Measurements from ENCODE around the gene SMIM13. TPM values are rescaled to one million over a fixed set of nuclear protein-coding genes. Genes with fewer than 3 reads are reported as not detected.

SMIM13 gene
- total RNA-seq, 5 donors from 2014 or later (not counting 1 experiment from before 2014, with no cell fraction given), result 3.6 to 8.0 (median 5.3) TPM

- ATAC-seq (replicated peaks in 1 of 4), result no peak
- no peaks in the 10 kb centered on the region for H3K36me3 ChIP-seq (ENCODE audit: control insufficient read depth in 2 of 2, extremely low read depth in 1 of 2, insufficient read depth in 1 of 2, low read length in 1 of 2)
- peaks cover 2% of the 10 kb centered on the region for H3K9me3 ChIP-seq
- ChIA-PET POLR2A (no interaction called here), CTCF (no interaction called here)
- no CpG with 5 or more reads among the region's 1 CpG for WGBS (ENCODE audit: insufficient coverage)
- peaks cover 0 to 3% of the 10 kb centered on the region in 2 experiments for H3K4me1 ChIP-seq (ENCODE audit: control insufficient read depth in 1 of 2, extremely low read depth in 1 of 2, insufficient read depth in 2 of 2, low read length in 2 of 2)
- Mint-ChIP-seq H3K36me3 (no peaks in the 10 kb centered on the region), H3K9me3 (no peaks in the 10 kb centered on the region), H3K4me3 (no peak overlapping the region), H3K4me1 (peaks cover 6 to 14% (median 8%) of the 10 kb centered on the region in 3 donors), H3K27me3 (no peaks in the 10 kb centered on the region), H3K27ac (no peak overlapping the region)
- peaks cover 0 to under 1% of the 10 kb centered on the region in 2 experiments for H3K27me3 ChIP-seq (replicated peaks in 1 of 2; ENCODE audit: control insufficient read depth in 2 of 2, extremely low read depth in 1 of 2, insufficient read depth in 2 of 2, low read length in 1 of 2)
- no peak overlapping the region for H3K4me3 ChIP-seq (ENCODE audit: control insufficient read depth in 1 of 2, extremely low read depth in 1 of 2, low read length in 1 of 2)
- no peak for DNase-seq
- no peak overlapping the region for H3K27ac ChIP-seq (ENCODE audit: low read length)
These were observed 66.6 kb downstream of the SMIM13 start for GRCh38 chr6:11160199-11160598.

- Mint-ChIP-seq H3K27ac (no peak overlapping the region), H3K4me3 (no peak overlapping the region), H3K9me3 (no peaks in the 10 kb centered on the region), H3K36me3 (no peaks in the 10 kb centered on the region), H3K4me1 (peaks cover 8 to 14% (median 10%) of the 10 kb centered on the region in 3 donors), H3K27me3 (no peaks in the 10 kb centered on the region)
- Histone ChIP-seq H3K9me3 (peaks cover 2% of the 10 kb centered on the region), H3K4me3 (ENCODE audit: control insufficient read depth in 1 of 2, extremely low read depth in 1 of 2, low read length in 1 of 2) (no peak overlapping the region), H3K36me3 (ENCODE audit: control insufficient read depth in 2 of 2, extremely low read depth in 1 of 2, insufficient read depth in 1 of 2, low read length in 1 of 2) (no peaks in the 10 kb centered on the region), H3K4me1 (ENCODE audit: control insufficient read depth in 1 of 2, extremely low read depth in 1 of 2, insufficient read depth in 2 of 2, low read length in 2 of 2) (peaks cover 0 to 3% of the 10 kb centered on the region in 2 experiments), H3K27me3 (replicated peaks in 1 of 2; ENCODE audit: control insufficient read depth in 2 of 2, extremely low read depth in 1 of 2, insufficient read depth in 2 of 2, low read length in 1 of 2) (no peaks in the 10 kb centered on the region), H3K27ac (ENCODE audit: low read length) (no peak overlapping the region)
- DNase-seq (no peak), ATAC-seq (replicated peaks in 1 of 4) (no peak)
- CTCF ChIA-PET, result interaction anchor here in 1 of 2 donors (1.0 kb wide), 1 partner anchor 335 kb away, joined by 4 read pairs; no protein-coding TSS in a partner anchor
- POLR2A ChIA-PET, result no interaction called here
- 90% methylated on average over 7 of the region's 9 CpGs for WGBS (ENCODE audit: insufficient coverage)
These were observed 67.7 kb downstream of the SMIM13 start for GRCh38 chr6:11161031-11161956.

GRCh38 chr6:11162262-11162661 is 68.6 kb downstream of the SMIM13 start:
- Mint-ChIP-seq H3K9me3 (no peaks in the 10 kb centered on the region), H3K27ac (no peak overlapping the region), H3K36me3 (no peaks in the 10 kb centered on the region), H3K27me3 (no peaks in the 10 kb centered on the region), H3K4me1 (peaks cover 8 to 14% (median 10%) of the 10 kb centered on the region in 3 donors), H3K4me3 (no peak overlapping the region)
- POLR2A ChIA-PET, result no interaction called here
- 89% methylated on average over 2 of the region's 3 CpGs for WGBS (ENCODE audit: insufficient coverage)
- Histone ChIP-seq H3K4me3 (ENCODE audit: control insufficient read depth in 1 of 2, extremely low read depth in 1 of 2, low read length in 1 of 2) (no peak overlapping the region), H3K27ac (ENCODE audit: low read length) (no peak overlapping the region), H3K36me3 (ENCODE audit: control insufficient read depth in 2 of 2, extremely low read depth in 1 of 2, insufficient read depth in 1 of 2, low read length in 1 of 2) (no peaks in the 10 kb centered on the region), H3K4me1 (ENCODE audit: control insufficient read depth in 1 of 2, extremely low read depth in 1 of 2, insufficient read depth in 2 of 2, low read length in 2 of 2) (peaks cover 0 to 3% of the 10 kb centered on the region in 2 experiments), H3K27me3 (replicated peaks in 1 of 2; ENCODE audit: control insufficient read depth in 2 of 2, extremely low read depth in 1 of 2, insufficient read depth in 2 of 2, low read length in 1 of 2) (no peaks in the 10 kb centered on the region), H3K9me3 (no peaks in the 10 kb centered on the region)
- ATAC-seq (replicated peaks in 1 of 4) (no peak), DNase-seq (no peak)
- CTCF ChIA-PET, result interaction anchor here in 1 of 2 donors (0.5 kb wide), 1 partner anchor 1782 kb away, joined by 3 read pairs; no protein-coding TSS in a partner anchor

GRCh38 chr6:11163932-11164331 is 70.3 kb downstream of the SMIM13 start:
- H3K36me3 ChIP-seq (ENCODE audit: control insufficient read depth in 2 of 2, extremely low read depth in 1 of 2, insufficient read depth in 1 of 2, low read length in 1 of 2), result no peaks in the 10 kb centered on the region
- Mint-ChIP-seq H3K9me3 (no peaks in the 10 kb centered on the region), H3K36me3 (no peaks in the 10 kb centered on the region), H3K27ac (no peak overlapping the region), H3K4me1 (peaks cover 8 to 14% (median 10%) of the 10 kb centered on the region in 3 donors), H3K27me3 (no peaks in the 10 kb centered on the region), H3K4me3 (no peak overlapping the region)
- H3K27me3 ChIP-seq (replicated peaks in 1 of 2; ENCODE audit: control insufficient read depth in 2 of 2, extremely low read depth in 1 of 2, insufficient read depth in 2 of 2, low read length in 1 of 2), result no peaks in the 10 kb centered on the region
- no peak overlapping the region for H3K4me3 ChIP-seq (ENCODE audit: control insufficient read depth in 1 of 2, extremely low read depth in 1 of 2, low read length in 1 of 2)
- CTCF ChIA-PET, result no interaction called here
- POLR2A ChIA-PET, result no interaction called here
- DNase-seq (no peak), ATAC-seq (replicated peaks in 1 of 4) (no peak)
- peaks cover 0 to 3% of the 10 kb centered on the region in 2 experiments for H3K4me1 ChIP-seq (ENCODE audit: control insufficient read depth in 1 of 2, extremely low read depth in 1 of 2, insufficient read depth in 2 of 2, low read length in 2 of 2)
- H3K27ac ChIP-seq (ENCODE audit: low read length), result no peak overlapping the region
- WGBS (ENCODE audit: insufficient coverage), result no CpG with 5 or more reads among the region's 2 CpGs
- H3K9me3 ChIP-seq, result no peaks in the 10 kb centered on the region

GRCh38 chr6:11164717-11165646 is 71.3 kb downstream of the SMIM13 start:
- Histone ChIP-seq H3K9me3 (no peaks in the 10 kb centered on the region), H3K4me1 (ENCODE audit: control insufficient read depth in 1 of 2, extremely low read depth in 1 of 2, insufficient read depth in 2 of 2, low read length in 2 of 2) (peaks cover 0 to 3% of the 10 kb centered on the region in 2 experiments), H3K27me3 (replicated peaks in 1 of 2; ENCODE audit: control insufficient read depth in 2 of 2, extremely low read depth in 1 of 2, insufficient read depth in 2 of 2, low read length in 1 of 2) (no peaks in the 10 kb centered on the region), H3K36me3 (ENCODE audit: control insufficient read depth in 2 of 2, extremely low read depth in 1 of 2, insufficient read depth in 1 of 2, low read length in 1 of 2) (no peaks in the 10 kb centered on the region), H3K4me3 (ENCODE audit: control insufficient read depth in 1 of 2, extremely low read depth in 1 of 2, low read length in 1 of 2) (no peak overlapping the region), H3K27ac (ENCODE audit: low read length) (no peak overlapping the region)
- ATAC-seq (replicated peaks in 1 of 4) (no peak), DNase-seq (no peak)
- POLR2A ChIA-PET, result no interaction called here
- Mint-ChIP-seq H3K27ac (peak overlapping the region in 1 of 2 donors; percentile 11), H3K4me3 (no peak overlapping the region), H3K9me3 (no peaks in the 10 kb centered on the region), H3K36me3 (no peaks in the 10 kb centered on the region), H3K4me1 (peaks cover 8 to 14% (median 10%) of the 10 kb centered on the region in 3 donors), H3K27me3 (no peaks in the 10 kb centered on the region)
- 86% methylated on average over 16 of the region's 20 CpGs for WGBS (ENCODE audit: insufficient coverage)
- CTCF ChIA-PET, result no interaction called here

GRCh38 chr6:11166948-11167347 is 73.3 kb downstream of the SMIM13 start:
- peaks cover 10 to 14% (median 11%) of the 10 kb centered on the region in 3 donors for H3K4me1 Mint-ChIP-seq
- no peaks in the 10 kb centered on the region for H3K9me3 Mint-ChIP-seq
- H3K27me3 Mint-ChIP-seq, result no peaks in the 10 kb centered on the region
- no peaks in the 10 kb centered on the region for H3K36me3 ChIP-seq (ENCODE audit: control insufficient read depth in 2 of 2, extremely low read depth in 1 of 2, insufficient read depth in 1 of 2, low read length in 1 of 2)
- no peak for ATAC-seq (replicated peaks in 1 of 4)
- no peaks in the 10 kb centered on the region for H3K36me3 Mint-ChIP-seq
- peaks cover 0 to 3% of the 10 kb centered on the region in 2 experiments for H3K4me1 ChIP-seq (ENCODE audit: control insufficient read depth in 1 of 2, extremely low read depth in 1 of 2, insufficient read depth in 2 of 2, low read length in 2 of 2)
- H3K4me3 Mint-ChIP-seq, result no peak overlapping the region
- no peaks in the 10 kb centered on the region for H3K9me3 ChIP-seq
- POLR2A ChIA-PET, result interaction anchor here (0.6 to 0.7 kb wide), 2 partner anchors 162 to 255 kb away, joined by 3 to 4 read pairs; no protein-coding TSS in a partner anchor
- no peak for DNase-seq
- no peak overlapping the region for H3K4me3 ChIP-seq (ENCODE audit: control insufficient read depth in 1 of 2, extremely low read depth in 1 of 2, low read length in 1 of 2)
- no peak overlapping the region for H3K27ac Mint-ChIP-seq
- H3K27ac ChIP-seq (ENCODE audit: low read length), result no peak overlapping the region
- CTCF ChIA-PET, result interaction anchor here (0.7 to 6.3 kb wide), 3 partner anchors 24 to 330 kb away, joined by 3 to 49 read pairs (median 7); no protein-coding TSS in a partner anchor
- 100% methylated on average over 1 of the region's 4 CpGs for WGBS (ENCODE audit: insufficient coverage)
- H3K27me3 ChIP-seq (replicated peaks in 1 of 2; ENCODE audit: control insufficient read depth in 2 of 2, extremely low read depth in 1 of 2, insufficient read depth in 2 of 2, low read length in 1 of 2), result no peaks in the 10 kb centered on the region
